Hematopoietic multipotent progenitor cell treated with erythropoietin and hydrocortisone succinate and interleukin-3 and kit ligand, for 17 days (in vitro differentiated cells): ENCODE data around the gene CBL.
A peak's percentile ranks its signal among the peaks of the same experiment; 100 is the strongest.

ENCODE experiments used
- DNase-seq: peaks from one replicate; pipeline ENCODE4 v3.0.0-alpha.2; 2015; ENCODE audit warnings: low spot score

CBL gene

GRCh38 chr11:119334174-119334930, 128.2 kb downstream of the CBL start, which contains the start of gene RNF26:
Gene RNF26, plus strand, starts transcription at chr11:119334527. Its CDS starts 596 bp downstream, at chr11:119335123.
- DNase-seq: peak; percentile 97

GRCh38 chr11:119335091-119335654, 129.0 kb downstream of the CBL start:
- no peak for DNase-seq

GRCh38 chr11:119335655-119336543, 129.8 kb downstream of the CBL start:
- DNase-seq: no peak

GRCh38 chr11:119336744-119337469, 130.8 kb downstream of the CBL start:
- DNase-seq: no peak

- DNase-seq: no peak
These were observed 131.6 kb downstream of the CBL start for GRCh38 chr11:119337581-119338317.

- DNase-seq: peak; percentile 79
These were observed 132.3 kb downstream of the CBL start for GRCh38 chr11:119338318-119338890.

GRCh38 chr11:119338965-119339588, 132.9 kb downstream of the CBL start:
- DNase-seq: no peak

GRCh38 chr11:119339589-119340334, 133.6 kb downstream of the CBL start:
- peak; percentile 54 for DNase-seq

GRCh38 chr11:119340335-119341221, 134.4 kb downstream of the CBL start, which contains the start of gene C1QTNF5:
Gene C1QTNF5, minus strand, starts transcription at chr11:119340883. Its CDS starts 486 bp downstream, at chr11:119340397.
- no peak for DNase-seq

- DNase-seq: no peak
These were observed 135.3 kb downstream of the CBL start for GRCh38 chr11:119341222-119342022.

GRCh38 chr11:119342023-119342300, 135.8 kb downstream of the CBL start:
- no peak for DNase-seq

GRCh38 chr11:119342362-119343130, 136.4 kb downstream of the CBL start:
- no peak for DNase-seq

- no peak for DNase-seq
These were observed 137.6 kb downstream of the CBL start for GRCh38 chr11:119343726-119344125.

- no peak for DNase-seq
These were observed 138.3 kb downstream of the CBL start for GRCh38 chr11:119344291-119345010.

- no peak for DNase-seq
These were observed 139.5 kb downstream of the CBL start for GRCh38 chr11:119345685-119346084.

- no peak for DNase-seq
These were observed 140.5 kb downstream of the CBL start, which contains the start of gene MFRP for GRCh38 chr11:119346605-119347004. Gene MFRP, minus strand, starts transcription at chr11:119346705. Its CDS starts 192 bp downstream, at chr11:119346513.
